UCSD-AML1 (cell line): ENCODE data around the gene PMEPA1.

Source experiments
- DNase-seq: peaks from one replicate; lab custom pipeline; 2025; ENCODE audit not compliant: unreplicated experiment; lab: John Stamatoyannopoulos, UW

PMEPA1 gene, protein sequence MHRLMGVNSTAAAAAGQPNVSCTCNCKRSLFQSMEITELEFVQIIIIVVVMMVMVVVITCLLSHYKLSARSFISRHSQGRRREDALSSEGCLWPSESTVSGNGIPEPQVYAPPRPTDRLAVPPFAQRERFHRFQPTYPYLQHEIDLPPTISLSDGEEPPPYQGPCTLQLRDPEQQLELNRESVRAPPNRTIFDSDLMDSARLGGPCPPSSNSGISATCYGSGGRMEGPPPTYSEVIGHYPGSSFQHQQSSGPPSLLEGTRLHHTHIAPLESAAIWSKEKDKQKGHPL

DNA sequence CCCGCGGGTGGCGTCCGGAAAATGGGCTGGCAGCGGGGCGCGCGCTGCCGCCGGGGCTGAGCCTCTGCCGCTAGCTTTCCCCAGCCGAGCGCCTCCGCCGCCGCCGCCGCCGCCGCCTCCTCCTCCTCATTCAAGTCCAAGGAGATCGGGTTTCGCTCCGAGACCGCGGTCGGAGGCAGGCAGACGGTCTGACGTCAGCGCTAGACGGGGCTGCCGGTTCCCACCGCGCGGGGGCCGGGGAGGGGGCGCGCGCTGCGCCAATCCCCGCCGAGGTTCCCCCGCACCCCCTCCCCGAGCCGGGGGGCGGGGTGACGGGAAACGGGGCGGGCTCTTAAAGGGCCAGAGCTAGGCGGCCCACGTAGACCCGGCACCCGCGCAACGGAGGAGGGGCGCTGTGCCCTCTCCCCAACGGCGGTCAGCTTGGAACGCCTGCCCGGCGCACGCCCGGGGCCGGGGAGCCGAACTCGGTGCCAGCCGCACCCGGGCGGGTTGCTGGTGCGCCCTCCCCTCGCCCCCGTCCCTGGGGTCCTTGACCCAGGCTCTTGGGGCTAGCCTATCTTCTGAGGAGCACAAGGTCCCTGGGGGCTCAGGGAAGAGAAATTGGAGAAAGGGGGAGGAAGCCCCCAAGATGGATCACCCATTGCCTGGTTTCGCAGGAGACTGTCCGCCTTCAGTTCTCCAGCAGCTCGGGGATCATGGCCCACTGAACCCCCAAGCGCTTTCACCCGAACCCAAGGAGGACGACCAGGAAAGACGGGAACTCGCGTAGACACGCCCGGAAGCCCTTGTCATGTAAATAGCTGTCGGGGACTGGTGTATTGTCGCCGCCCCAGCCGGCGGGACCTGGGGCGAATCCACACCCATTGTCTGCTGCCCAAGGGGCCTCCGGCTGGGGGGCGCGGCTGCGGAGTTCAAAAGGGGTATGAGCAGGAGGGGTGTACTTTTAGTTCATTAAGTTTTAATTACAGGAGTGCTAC is at the start of gene PMEPA1:
TSS of gene PMEPA1 (minus strand) at position 193 of the 977 bp plus-strand sequence. CDS start 433 bp downstream, outside the sequence.
- peak; percentile 94 for DNase-seq

DNA sequence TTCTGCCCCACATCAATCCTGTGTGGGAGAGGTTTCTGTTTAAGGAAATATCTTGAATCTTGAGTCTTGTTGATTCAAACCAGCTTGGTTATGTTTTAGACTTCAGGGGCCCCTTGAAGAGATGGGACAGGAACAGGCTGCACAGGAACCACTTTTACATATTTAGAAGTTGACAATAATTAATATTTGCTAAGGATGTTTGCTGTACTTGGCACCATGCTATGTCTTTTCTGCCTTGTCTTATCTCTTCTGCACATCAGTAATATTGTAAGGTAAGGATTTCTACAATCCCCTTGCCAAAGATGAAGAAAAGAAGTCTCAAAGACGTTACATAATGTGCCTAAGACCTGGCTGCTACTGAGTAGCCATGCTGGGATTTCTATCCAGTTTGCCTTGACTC is 48.0 kb upstream of the PMEPA1 start:
- DNase-seq = no peak

DNA sequence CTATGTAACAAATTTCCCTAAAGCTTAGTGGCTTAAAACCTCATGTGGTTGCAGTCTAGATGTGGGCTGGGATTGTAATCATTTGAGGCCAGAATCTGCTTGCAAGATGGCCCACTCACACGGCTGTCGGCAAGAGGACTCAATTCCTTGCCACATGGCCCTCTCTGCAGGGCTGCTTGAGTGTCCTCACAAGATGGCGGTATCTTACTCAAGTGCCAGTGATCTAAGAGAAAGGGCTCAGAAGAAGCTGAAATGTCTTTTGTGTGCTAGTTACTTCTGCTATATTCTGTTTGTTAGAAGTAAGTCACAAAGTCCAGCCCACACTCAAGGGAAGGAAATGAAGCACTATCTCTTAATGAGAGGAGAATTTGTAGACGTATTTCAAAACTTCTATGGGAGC is 47.1 kb upstream of the PMEPA1 start:
- DNase-seq = no peak

DNA sequence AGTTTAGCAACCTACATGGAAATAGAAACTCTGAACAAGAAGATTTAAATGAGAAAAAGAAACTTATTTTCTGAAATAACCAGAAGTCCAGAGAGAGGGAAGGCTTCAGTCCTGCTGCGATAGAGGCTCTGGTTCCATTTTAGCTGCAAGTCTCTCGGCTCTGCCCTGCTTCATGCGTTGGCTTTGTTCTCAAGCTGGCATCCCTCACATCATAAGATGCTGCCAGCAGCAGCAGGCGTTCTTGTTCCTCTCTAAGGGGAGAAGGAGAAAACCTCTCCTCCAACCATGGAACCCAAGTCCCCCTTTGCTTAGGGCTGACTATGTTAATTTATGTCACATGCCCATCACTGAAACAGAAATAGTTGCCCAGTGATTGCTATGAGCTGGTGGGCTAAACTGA is 46.4 kb upstream of the PMEPA1 start:
- DNase-seq = no peak

DNA sequence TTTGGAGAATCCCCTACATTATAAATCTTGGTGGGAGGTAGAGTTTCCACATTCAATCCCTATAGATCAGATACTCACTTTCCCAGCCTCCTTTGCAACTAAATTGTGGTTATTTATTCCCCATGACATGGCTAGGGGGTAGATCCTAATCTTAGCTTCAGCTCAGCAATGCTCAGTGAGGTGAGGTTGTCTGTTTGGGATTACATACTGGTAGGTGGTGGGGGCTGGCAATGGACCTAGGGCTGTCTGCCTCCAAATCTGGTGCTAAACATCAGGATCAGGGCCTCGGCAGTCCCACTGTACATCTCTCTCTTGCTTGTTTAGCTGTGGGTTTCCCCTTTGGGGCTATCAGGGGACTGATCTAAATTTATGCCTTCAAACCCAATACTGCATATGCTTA is 45.8 kb upstream of the PMEPA1 start:
- no peak for DNase-seq

DNA sequence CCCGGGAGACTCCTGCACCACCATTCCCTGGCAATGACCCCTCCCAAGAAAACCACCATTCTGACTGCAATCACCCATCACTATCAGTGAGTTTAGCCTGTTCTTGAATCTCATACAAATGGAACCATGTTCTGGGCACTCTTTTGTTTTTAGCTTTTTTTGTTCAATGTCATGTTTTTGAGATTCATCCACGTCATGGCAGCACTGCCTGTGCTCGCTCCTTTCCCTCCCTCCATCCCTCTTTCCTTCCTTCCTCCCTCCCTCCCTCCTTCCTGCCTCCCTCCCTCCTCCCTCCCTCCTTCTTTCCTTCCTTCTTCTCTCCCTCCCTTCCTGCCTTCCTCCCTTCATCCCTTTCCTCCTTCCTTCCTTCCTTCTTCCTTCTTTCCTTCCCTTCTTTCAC is 44.4 kb upstream of the PMEPA1 start:
- no peak for DNase-seq

DNA sequence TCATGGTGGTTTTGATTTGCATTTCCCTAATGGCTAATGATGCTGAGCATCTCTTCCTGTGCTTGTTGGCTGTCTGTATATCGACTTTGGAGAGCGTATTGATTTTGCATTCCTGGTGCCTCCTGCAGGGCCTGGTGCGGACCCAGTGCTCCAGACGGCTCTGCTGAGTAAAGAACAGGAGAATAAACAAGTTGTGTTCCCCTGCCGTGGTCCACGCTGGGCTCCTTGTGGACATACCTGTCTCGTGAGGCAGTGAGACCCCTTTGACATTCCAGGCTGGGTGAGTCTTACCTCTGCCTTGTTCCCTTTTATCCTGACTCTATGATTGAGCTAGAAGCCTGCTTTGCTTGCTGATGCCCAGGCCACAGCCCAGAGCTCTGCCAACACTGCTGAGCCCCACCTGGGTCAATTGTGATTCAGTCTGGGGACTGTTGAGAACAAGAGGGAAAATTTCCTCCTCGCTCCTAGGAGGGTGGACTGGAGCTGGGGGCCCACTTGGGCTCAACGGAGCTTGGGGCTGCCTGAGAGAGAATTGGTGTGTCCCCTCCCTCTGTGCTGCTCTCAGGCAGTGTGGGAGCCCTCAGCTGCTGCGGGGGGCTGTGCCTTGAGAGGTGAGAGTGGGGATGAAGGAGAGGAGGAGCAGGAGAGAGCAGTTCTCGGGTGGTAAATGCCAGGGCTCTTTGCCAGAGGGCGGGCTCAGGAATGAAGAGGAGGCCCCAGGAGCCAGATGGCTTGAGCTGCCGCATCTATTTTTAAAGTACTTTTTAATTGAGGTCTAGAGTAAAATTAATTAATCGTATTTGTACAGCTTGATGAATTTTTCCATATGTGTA is 43.7 kb upstream of the PMEPA1 start:
- no peak for DNase-seq

DNA sequence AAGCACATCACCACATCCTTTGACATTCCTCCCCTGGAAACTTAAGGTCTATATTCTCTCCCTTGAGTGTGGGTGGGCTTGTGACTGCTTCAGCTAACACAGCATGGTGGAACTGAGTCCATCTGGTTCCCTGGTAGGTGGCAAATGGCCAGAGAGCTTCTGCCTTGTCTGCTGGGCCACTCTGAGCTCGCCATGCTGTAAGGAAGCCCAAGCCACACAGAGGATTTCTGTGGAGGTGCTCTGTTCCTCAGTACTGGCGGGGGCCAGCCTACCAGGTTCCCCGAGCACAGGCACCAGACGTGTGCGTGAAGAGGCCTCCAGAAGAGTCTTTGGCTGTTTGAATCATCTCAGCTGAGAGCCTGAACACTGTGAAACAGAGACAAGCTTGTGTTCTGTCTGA is 41.6 kb upstream of the PMEPA1 start:
- DNase-seq = no peak

DNA sequence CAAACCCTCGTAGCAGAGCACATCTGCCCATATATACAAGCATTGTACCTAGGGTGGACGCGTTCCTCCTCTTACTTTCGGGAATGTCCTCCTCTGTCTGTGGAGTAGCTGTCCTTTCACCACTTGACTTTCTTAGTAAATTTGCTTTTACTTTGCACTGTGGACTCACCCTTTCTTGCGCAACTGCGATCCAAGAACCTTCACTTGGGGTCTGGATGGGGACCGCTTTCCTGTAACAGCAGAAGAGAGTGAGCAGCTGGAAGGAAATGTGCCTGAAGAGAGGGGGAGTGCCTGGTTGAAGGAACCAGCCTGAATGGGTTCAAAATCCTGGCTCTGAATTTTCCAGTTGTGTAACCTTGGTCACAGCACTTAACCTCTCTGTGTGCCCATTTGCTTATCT is 40.1 kb upstream of the PMEPA1 start:
- DNase-seq = no peak

DNA sequence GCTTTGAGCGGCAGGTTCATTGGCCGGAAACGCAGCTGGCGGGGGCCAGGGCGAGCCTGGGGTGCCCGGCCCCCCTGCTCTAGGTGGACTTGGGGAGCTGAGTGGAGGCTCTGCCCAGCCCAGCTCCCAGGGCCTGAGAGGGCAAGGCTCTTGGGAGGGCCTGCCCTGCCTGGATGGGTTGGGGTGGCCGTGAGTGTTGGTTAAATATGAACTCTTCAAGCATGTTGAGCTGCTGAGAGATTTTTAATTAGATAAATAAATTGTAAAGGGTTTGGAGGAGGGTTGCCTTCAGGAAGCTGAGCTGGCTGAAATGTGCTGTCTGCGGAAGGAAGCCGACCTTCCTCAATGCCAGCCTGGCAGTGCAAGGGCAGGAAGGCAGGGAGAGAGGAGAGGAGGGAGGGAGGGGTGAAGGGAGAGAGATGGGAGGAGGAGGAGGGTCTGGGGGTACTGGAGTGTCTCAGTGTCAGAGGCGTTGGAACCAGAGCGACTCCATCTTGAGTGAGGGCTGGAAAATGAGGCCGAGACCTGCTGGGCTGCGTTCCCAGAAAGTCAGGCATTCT is 39.4 kb upstream of the PMEPA1 start:
- DNase-seq = peak; percentile 87

DNA sequence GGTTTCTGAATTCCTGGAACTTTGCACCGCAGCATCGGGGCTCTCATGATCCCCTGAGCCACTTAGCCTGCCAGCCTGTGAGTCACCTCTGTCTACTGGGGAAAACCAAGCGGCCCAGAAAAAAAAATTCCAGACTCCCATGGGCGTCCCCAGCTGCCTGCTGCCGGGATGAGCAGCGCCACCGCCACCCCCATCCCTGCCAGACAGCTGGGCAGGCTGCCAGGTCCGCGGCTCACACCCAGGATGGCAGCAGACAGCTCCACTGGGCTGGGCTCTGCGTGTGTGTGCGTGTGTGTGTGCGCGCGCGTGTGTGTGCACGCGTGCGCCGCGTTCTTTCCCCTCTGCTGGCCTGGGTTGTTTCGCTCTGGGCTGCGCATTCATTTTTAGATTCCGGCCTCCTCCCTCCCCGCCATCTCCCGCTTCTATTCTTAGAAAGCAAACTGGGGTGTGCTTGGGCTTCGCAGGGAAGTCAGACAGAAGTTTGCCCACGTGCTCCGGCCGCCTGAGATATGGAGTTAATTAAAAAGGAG is 38.9 kb upstream of the PMEPA1 start:
- DNase-seq = peak; percentile 89

DNA sequence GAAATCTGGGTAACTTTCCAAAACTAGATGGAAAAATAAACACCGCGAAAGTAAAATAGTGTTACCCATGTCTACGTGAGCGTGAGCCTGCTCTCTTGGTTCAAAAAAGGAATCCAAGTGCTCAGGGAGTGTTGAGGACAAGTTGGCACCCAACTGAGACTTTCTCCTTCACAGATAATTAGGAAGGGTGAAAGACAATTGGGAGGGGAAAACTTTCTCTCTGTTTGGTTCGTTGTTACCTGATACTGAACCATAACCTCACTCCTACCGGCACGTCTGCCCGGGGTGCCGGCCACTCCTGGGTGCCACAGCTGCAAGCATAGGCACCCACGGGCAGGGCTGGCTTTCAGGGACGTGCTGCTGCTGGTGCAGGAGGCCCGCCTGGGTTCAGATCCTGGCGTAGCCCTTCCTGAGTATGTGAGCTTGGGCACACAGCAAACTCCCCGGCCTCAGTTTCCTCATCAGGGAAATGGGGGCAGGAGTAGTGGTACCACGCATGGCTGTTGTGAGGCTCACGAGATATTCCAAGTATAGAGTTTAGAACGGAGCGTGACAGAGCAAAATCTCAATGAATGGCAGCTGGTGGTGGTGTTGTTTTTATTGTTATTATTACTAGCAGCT is 38.2 kb upstream of the PMEPA1 start:
- no peak for DNase-seq

DNA sequence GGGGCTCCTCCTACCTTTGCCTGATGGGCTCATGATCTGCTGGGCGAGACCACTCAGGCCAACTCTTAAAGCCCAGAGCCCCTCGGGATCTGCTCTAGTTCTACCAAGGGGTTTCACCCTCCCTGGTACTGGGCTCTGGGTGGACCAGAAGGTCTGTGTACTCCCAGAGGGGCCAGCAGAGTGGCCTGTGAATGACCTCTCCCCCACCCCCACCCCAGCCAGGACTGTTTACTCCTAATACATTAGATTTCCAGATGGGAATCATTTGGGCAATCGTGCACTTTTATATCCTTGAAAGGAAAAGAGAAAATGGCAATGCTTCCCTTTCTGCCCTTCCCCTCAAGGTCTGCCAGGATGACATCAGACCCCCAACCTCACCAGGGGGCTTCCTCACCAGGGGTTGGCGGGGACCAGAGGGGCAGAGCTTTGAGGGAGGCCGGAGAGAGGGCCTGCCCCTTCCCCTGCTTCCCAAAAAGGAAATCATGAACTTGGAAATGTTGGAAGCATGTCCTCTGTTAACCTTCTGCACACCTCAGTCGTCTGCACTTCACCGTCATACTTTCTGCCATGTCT is 37.1 kb upstream of the PMEPA1 start:
- DNase-seq = no peak

DNA sequence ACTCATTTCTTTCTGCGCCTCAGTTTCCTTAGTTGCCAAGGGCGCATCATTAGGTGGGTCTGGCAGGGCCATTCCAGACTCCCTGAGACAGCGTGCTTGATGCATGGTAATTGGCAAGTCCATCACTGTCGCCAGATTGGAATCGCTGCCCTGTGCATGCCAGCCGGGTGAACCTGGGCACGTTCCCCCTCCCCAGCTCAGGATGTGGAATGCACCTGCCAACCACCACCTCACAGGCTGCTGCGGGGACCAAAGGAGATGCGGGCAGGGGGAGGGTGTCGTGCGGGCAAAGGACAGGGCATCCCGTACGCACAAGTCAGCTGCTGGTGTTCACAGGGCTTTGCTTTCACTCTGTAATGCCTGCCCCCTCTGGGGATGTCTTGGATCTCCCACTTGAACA is 36.4 kb upstream of the PMEPA1 start:
- no peak for DNase-seq

DNA sequence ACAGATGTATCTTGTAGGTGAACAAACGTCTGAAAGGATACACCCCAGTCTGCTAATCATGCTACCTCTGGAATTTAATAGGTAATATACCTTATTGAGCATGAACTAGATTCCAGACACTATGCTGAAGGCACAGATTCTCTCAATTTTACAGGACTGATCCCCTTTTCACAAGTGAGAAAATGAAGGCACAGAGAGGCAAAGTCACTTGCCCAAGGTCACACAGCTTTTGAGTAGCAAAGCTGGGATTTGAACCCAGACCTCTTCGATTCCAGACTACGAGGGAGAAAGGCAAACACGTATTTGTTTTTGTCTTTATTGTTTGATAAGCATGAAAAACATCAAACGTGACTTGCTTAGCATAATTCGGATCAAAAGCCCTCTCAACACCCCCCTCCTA is 34.4 kb upstream of the PMEPA1 start:
- no peak for DNase-seq

DNA sequence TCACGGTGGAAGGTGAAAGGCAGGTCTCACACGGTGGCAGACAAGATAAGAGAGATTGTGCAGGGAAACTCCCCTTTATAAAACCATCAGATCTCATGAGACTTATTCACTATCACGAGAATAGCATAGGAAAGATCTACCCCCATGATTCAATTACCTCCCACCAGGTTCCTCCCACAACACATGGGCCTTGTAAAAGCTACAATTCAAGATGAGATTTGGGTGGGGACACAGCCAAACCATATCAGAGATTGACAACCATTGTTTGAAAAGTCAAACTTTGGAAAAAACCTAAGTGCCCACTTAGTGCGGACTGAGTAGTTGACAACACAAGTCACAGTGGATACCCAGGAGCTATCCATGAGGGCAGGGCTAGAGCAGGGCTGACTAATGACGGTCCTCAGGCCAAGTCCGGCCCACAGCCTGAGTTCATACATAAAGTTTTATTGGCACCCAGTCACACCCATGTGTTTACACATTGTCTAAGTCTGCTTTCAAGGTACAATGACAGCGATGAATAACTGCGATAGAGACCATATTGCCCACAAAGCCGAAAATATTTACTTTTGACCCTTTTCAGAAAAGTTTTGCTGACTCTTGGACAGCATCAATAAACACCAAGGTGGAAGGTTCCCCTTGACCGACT is 33.8 kb upstream of the PMEPA1 start:
- no peak for DNase-seq

DNA sequence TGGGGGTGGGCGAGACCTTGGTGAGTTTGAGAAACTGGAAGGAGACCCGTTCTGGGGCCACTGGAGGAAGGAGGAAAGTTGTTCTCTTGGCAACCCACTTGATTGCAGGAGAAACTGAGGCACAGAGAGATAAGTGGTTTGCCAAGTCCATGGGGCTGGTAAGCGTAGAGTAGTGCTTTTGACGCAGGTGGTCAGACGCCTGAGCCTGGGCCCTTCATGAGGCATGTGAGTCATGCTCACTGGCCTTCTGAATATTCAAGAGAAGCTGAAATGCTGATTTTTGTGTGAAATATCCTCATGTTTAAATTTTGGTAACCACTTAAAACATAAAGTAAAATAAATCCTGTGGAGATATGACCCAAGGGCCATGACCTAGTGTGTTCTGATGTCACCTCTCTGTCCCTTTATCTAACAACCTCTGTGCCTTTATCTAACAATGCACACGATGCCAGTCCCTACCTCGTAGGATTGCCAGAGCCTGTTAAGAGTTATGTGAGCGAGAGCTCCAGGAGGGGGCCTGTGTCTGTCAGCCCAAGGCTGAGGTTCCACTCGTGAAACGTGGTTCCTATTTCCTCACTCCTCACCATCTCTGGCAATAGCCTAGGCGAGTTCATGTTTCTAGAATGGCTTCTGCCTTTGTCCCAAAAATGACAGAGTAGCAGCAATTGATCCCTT is 32.8 kb upstream of the PMEPA1 start:
- DNase-seq = no peak

DNA sequence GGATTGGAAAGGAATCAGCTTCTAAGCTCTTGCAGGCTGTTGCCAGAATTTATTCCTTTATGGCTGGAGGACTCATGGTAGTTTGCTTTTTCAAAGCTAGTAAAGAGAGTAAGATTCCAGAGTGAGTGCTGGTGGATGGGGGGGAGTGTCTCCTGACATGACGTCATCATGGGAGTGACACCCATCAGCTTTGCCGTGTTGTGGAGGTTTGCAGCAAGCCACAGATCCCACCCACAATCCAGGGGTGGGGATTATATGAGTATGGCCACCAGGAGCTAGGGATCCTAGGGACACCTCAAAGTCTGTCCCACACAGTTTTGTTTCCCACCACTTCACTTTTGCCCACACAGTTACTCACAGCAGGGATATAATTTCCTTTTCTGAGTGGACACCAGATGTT is 28.7 kb upstream of the PMEPA1 start:
- DNase-seq = no peak

DNA sequence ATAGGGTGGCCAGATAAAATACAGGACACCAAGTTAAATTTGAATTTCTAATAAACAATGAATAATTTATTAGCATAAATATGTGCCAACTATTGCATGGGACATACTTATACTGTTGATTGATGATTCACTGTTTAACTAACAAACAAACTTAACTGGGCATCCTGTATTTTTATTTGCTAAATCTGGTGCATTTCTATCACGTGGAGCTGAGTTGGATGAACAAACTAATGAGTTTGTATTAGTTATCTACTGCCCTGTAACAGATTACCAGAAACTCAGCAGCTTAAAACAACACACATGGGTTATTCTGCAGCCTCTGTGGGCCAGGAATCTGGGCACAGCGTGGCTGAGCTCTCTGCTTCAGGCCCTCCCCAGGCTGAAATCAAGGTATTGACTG is 28.2 kb upstream of the PMEPA1 start:
- DNase-seq = no peak
